Measurements from ENCODE around the gene STING1.

STING1 gene

DNA sequence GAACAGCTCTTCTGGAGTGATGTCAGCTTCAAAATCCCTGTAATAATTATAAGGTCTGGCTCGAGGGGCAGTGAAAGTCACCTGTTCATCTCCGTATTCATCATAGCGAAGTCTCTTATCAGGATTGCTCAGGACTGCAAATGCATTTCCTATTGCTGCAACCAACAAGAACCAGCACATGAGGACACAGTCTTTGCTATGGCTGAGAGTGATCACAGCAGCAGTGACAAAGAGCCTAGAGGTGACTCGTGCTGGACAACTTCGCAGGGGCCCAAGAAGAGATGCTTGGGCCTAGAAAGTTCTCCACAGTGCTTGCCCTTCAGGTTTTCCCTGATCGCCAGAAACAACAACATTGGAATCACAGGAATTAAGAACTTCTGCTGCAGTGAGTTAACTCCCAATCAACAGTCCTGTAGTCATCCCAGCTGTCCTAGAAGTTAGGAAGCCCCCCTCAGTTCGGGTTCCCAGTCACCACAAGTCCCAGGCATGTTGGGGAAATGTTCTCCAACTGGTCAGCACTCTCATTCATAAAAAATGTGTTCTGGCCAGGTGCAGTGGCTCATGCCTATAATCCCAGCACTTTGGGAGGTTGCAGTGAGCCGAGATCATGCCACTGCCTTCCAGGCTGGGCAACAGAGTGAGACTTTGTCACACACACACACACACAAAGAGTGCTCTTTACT, 56.2 kb downstream of the STING1 start:
- in situ Hi-C loops (cut with MboI; ENCODE audit: low pct_unique_long_range_greater_than_20kb, low sequenced_read_pairs, unreplicated experiment), result no loop called here

More for the DNA sequence above, 56.2 kb downstream of the STING1 start:
- DNase-seq (ENCODE audit: low spot score), result no peak
- TF ChIP-seq, protein P1, sequence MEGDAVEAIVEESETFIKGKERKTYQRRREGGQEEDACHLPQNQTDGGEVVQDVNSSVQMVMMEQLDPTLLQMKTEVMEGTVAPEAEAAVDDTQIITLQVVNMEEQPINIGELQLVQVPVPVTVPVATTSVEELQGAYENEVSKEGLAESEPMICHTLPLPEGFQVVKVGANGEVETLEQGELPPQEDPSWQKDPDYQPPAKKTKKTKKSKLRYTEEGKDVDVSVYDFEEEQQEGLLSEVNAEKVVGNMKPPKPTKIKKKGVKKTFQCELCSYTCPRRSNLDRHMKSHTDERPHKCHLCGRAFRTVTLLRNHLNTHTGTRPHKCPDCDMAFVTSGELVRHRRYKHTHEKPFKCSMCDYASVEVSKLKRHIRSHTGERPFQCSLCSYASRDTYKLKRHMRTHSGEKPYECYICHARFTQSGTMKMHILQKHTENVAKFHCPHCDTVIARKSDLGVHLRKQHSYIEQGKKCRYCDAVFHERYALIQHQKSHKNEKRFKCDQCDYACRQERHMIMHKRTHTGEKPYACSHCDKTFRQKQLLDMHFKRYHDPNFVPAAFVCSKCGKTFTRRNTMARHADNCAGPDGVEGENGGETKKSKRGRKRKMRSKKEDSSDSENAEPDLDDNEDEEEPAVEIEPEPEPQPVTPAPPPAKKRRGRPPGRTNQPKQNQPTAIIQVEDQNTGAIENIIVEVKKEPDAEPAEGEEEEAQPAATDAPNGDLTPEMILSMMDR (IDR thresholded peaks at IDR 0.05; ENCODE audit: extremely low read depth, insufficient read depth, missing control alignments), result no peak
